Neural progenitor cell (in vitro differentiated cells): ENCODE measurements around the gene SPSB1. TPM values are rescaled to one million over a fixed set of nuclear protein-coding genes. Genes with fewer than 3 reads are reported as not detected.

ENCODE experiments used
- DNase-seq: peaks from one replicate; pipeline ENCODE4 v3.0.0-alpha.2; 2016; ENCODE audit warnings: low spot score
- H2AFZ ChIP-seq: fragments of 200-600 bp; sonication (generic); replicated peaks from 2 replicates; pipeline ENCODE4 v1.6.1; 2016; ENCODE audit warnings: antibody characterized with exemption
- H3F3A ChIP-seq: fragments of 200-600 bp; sonication (generic); 2 replicates; pipeline ENCODE4 v1.6.1; 2016; ENCODE audit warnings: antibody characterized with exemption, low read depth
- H3K27ac ChIP-seq: fragments of 200-600 bp; sonication (generic); 2 replicates; pipeline ENCODE4 v1.5.1; 2016; ENCODE audit warnings: mild to moderate bottlenecking
- H3K27me3 ChIP-seq: fragments of 200-600 bp; sonication (generic); 2 replicates; pipeline ENCODE4 v1.6.1; 2016; ENCODE audit warnings: mild to moderate bottlenecking, moderate library complexity
- H3K36me3 ChIP-seq: fragments of 200-600 bp; sonication (generic); 2 replicates; pipeline ENCODE4 v1.5.1; 2016
- H3K4me1 ChIP-seq: fragments of 200-600 bp; sonication (generic); 2 replicates; pipeline ENCODE4 v1.6.1; 2016; ENCODE audit warnings: mixed run types
- H3K4me2 ChIP-seq: fragments of 200-600 bp; sonication (generic); 2 replicates; pipeline ENCODE4 v1.6.1; 2016
- H3K4me3 ChIP-seq: fragments of 200-600 bp; sonication (generic); 2 replicates; pipeline ENCODE4 v1.5.1; 2016
- H3K79me2 ChIP-seq: fragments of 200-600 bp; sonication (generic); 2 replicates; pipeline ENCODE4 v1.6.1; 2016; ENCODE audit warnings: low read depth
- H3K9ac ChIP-seq: fragments of 200-600 bp; sonication (generic); 2 replicates; pipeline ENCODE4 v1.6.1; 2016
- H3K9me3 ChIP-seq: fragments of 200-600 bp; sonication (generic); 2 replicates; pipeline ENCODE4 v1.5.1; 2016; ENCODE audit warnings: low read depth
- H4K20me1 ChIP-seq: fragments of 200-600 bp; sonication (generic); 2 replicates; pipeline ENCODE4 v1.6.1; 2016; ENCODE audit warnings: low read depth
- H3K27ac Mint-ChIP-seq: 3 replicates; pipeline ENCODE4 v1.8.0; 2021; ENCODE audit warnings: mixed read lengths
- H3K27me3 Mint-ChIP-seq: 2 replicates; pipeline ENCODE4 v1.8.0; 2022; ENCODE audit warnings: low read depth, mild to moderate bottlenecking, inconsistent platforms, moderate library complexity, mixed read lengths; ENCODE audit not compliant: insufficient read depth
- H3K36me3 Mint-ChIP-seq: 3 replicates; pipeline ENCODE4 v1.8.0; 2021; ENCODE audit warnings: mixed read lengths
- H3K4me1 Mint-ChIP-seq: 3 replicates; pipeline ENCODE4 v1.8.0; 2021; ENCODE audit warnings: mixed read lengths
- H3K4me3 Mint-ChIP-seq: 3 replicates; pipeline ENCODE4 v1.8.0; 2021; ENCODE audit warnings: mild to moderate bottlenecking, moderate library complexity, mixed read lengths
- H3K9me3 Mint-ChIP-seq: 3 replicates; pipeline ENCODE4 v1.8.0; 2020; ENCODE audit warnings: mixed read lengths
- EZH2 ChIP-seq: fragments of 200-600 bp; sonication (generic); IDR thresholded peaks from 2 replicates; pipeline ENCODE4 v1.6.1; 2017; ENCODE audit warnings: antibody characterized with exemption, mild to moderate bottlenecking, moderate library complexity
- EZH2phosphoT487 ChIP-seq: fragments of 200-600 bp; sonication (generic); IDR thresholded peaks from 2 replicates; pipeline ENCODE4 v1.6.1; 2017; ENCODE audit warnings: antibody characterized with exemption
- total RNA-seq: library from RNA; depleted of rRNA; stranded (reverse); fragments of >200 nt; gene quantifications from 2 replicates; pipeline ENCODE4 v1.2.3, GENCODE V29; 2015; ENCODE audit warnings: low replicate concordance
- TF ChIP-seq, protein P1 (sequence below): fragments of 200-600 bp; sonication (generic); IDR thresholded peaks from 2 replicates; pipeline ENCODE4 v1.5.1; 2017; ENCODE audit warnings: antibody characterized with exemption, mild to moderate bottlenecking

The SPSB1 gene
- total RNA-seq, 1 donor from 2014 or later, result 2.8 TPM

DNA sequence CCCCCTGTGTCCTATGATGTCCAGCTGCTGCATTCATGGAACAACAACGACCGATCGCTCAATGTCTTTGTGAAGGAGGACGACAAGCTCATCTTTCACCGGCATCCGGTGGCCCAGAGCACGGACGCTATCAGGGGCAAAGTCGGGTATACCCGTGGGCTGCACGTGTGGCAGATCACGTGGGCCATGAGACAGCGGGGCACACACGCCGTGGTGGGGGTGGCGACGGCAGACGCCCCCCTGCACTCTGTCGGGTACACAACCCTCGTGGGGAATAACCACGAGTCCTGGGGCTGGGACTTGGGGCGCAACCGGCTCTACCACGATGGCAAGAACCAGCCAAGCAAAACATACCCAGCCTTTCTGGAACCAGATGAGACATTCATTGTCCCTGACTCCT, 63.3 kb downstream of the SPSB1 start:
- Mint-ChIP-seq H3K27me3 (peaks cover 5% of the 10 kb centered on the region), H3K36me3 (peaks cover 1% of the 10 kb centered on the region), H3K4me1 (peaks cover 12% of the 10 kb centered on the region), H3K27ac (no peak overlapping the region), H3K9me3 (no peaks in the 10 kb centered on the region), H3K4me3 (no peak overlapping the region)
- TF ChIP-seq EZH2, result no peak
- TF ChIP-seq, protein P1, sequence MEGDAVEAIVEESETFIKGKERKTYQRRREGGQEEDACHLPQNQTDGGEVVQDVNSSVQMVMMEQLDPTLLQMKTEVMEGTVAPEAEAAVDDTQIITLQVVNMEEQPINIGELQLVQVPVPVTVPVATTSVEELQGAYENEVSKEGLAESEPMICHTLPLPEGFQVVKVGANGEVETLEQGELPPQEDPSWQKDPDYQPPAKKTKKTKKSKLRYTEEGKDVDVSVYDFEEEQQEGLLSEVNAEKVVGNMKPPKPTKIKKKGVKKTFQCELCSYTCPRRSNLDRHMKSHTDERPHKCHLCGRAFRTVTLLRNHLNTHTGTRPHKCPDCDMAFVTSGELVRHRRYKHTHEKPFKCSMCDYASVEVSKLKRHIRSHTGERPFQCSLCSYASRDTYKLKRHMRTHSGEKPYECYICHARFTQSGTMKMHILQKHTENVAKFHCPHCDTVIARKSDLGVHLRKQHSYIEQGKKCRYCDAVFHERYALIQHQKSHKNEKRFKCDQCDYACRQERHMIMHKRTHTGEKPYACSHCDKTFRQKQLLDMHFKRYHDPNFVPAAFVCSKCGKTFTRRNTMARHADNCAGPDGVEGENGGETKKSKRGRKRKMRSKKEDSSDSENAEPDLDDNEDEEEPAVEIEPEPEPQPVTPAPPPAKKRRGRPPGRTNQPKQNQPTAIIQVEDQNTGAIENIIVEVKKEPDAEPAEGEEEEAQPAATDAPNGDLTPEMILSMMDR, result no peak
- TF ChIP-seq EZH2phosphoT487, result no peak
- no peak for DNase-seq
- Histone ChIP-seq H2AFZ (no peak overlapping the region), H3K4me1 (peaks cover 6% of the 10 kb centered on the region), H3K27ac (no peak overlapping the region), H3F3A (no peaks in the 10 kb centered on the region), H3K4me3 (no peak overlapping the region), H3K9ac (no peak overlapping the region), H3K4me2 (no peak overlapping the region), H3K79me2 (no peaks in the 10 kb centered on the region), H3K27me3 (no peaks in the 10 kb centered on the region), H3K9me3 (no peaks in the 10 kb centered on the region), H3K36me3 (no peaks in the 10 kb centered on the region), H4K20me1 (no peaks in the 10 kb centered on the region)

DNA sequence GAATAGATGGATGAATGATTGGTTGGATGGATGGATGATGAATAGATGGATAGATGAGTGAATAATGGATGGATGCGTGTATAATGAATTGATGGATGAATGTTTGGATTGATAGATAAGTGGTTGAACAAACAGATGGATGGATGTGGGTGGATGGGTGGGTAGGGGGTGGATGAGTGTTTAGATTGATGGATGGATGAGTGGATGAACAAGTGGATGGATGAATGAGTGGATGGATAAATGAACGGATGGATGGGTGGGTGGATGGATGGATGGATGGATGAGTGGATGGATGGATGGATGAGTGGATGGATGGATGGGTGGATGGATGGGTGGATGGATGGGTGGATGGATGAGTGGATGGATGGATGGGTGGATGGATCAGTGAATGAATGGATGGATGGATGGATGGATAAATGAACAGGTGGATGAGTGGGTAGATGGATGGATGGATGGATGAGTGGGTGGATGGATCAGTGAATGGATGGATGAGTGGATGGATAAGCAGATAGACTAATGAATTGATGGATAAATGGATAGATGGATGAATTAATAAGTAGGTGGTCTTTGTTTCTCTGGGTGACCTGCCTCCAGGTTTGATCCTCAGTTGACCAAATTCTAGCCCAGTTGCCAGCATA, 64.3 kb downstream of the SPSB1 start:
- peaks cover 5% of the 10 kb centered on the region for H3K27me3 Mint-ChIP-seq
- H3K4me1 Mint-ChIP-seq, result peaks cover 9% of the 10 kb centered on the region
- Histone ChIP-seq H3K4me1 (peaks cover 6% of the 10 kb centered on the region), H3K79me2 (no peaks in the 10 kb centered on the region), H2AFZ (no peak overlapping the region), H3K36me3 (no peaks in the 10 kb centered on the region), H3K9ac (no peak overlapping the region), H3K4me3 (no peak overlapping the region), H4K20me1 (no peaks in the 10 kb centered on the region), H3K27ac (no peak overlapping the region), H3K27me3 (no peaks in the 10 kb centered on the region), H3F3A (no peaks in the 10 kb centered on the region), H3K9me3 (no peaks in the 10 kb centered on the region), H3K4me2 (no peak overlapping the region)
- TF ChIP-seq, protein P1, result no peak
- no peak for TF ChIP-seq EZH2
- TF ChIP-seq EZH2phosphoT487, result no peak
- DNase-seq, result no peak
- H3K4me3 Mint-ChIP-seq, result no peak overlapping the region
- no peaks in the 10 kb centered on the region for H3K9me3 Mint-ChIP-seq
- peaks cover 1% of the 10 kb centered on the region for H3K36me3 Mint-ChIP-seq
- H3K27ac Mint-ChIP-seq, result no peak overlapping the region

- Mint-ChIP-seq H3K4me3 (no peak overlapping the region), H3K4me1 (peaks cover 11% of the 10 kb centered on the region), H3K27me3 (peaks cover 5% of the 10 kb centered on the region), H3K27ac (no peak overlapping the region), H3K36me3 (peaks cover 1% of the 10 kb centered on the region), H3K9me3 (no peaks in the 10 kb centered on the region)
- no peak overlapping the region for H3K27ac ChIP-seq
- no peaks in the 10 kb centered on the region for H3K36me3 ChIP-seq
- no peaks in the 10 kb centered on the region for H3K79me2 ChIP-seq
- H3K27me3 ChIP-seq, result no peaks in the 10 kb centered on the region
- H3K9ac ChIP-seq, result no peak overlapping the region
- no peak for DNase-seq
- peaks cover 3% of the 10 kb centered on the region for H3K4me1 ChIP-seq
- no peak overlapping the region for H3K4me2 ChIP-seq
- no peak overlapping the region for H2AFZ ChIP-seq
- H3F3A ChIP-seq, result no peaks in the 10 kb centered on the region
- H3K4me3 ChIP-seq, result no peak overlapping the region
- no peak for TF ChIP-seq EZH2
- TF ChIP-seq, protein P1, result no peak
- no peak for TF ChIP-seq EZH2phosphoT487
- no peaks in the 10 kb centered on the region for H3K9me3 ChIP-seq
- no peaks in the 10 kb centered on the region for H4K20me1 ChIP-seq
These were observed 65.3 kb downstream of the SPSB1 start for GRCh38 chr1:9357958-9358357.
